Upper lobe of right lung (tissue), 1 donor: ENCODE results near the gene WASF3. TPM values are rescaled to one million over a fixed set of nuclear protein-coding genes. Genes with fewer than 3 reads are reported as not detected.
A peak's percentile ranks its signal among the peaks of the same experiment; 100 is the strongest.

ENCODE experiments used
- ATAC-seq: fragments of 200-7000 bp; cut with Tn5 transposase; one replicate; pipeline ENCODE4 v1.9.1; 2020; ENCODE audit warnings: mild to moderate bottlenecking, moderate library complexity
- DNase-seq: peaks from one replicate; pipeline ENCODE4 v3.0.0-alpha.2; 2020
- H3K27ac ChIP-seq: fragments of 200-600 bp; one replicate; pipeline ENCODE4 v1.8.0; 2022
- H3K27me3 ChIP-seq: fragments of 200-600 bp; one replicate; pipeline ENCODE4 v1.8.0; 2022; ENCODE audit warnings: mild to moderate bottlenecking
- H3K36me3 ChIP-seq: fragments of 200-600 bp; one replicate; pipeline ENCODE4 v1.8.0; 2022
- H3K4me1 ChIP-seq: fragments of 200-600 bp; one replicate; pipeline ENCODE4 v1.8.0; 2022
- H3K4me3 ChIP-seq: fragments of 200-600 bp; one replicate; pipeline ENCODE4 v1.8.0; 2022; ENCODE audit warnings: mild to moderate bottlenecking
- H3K9me3 ChIP-seq: fragments of 200-600 bp; one replicate; pipeline ENCODE4 v1.8.0; 2022
- intact Hi-C: fragments of 100-400 bp; cut with DNase I; formaldehyde crosslinking; loops from one replicate; pipeline ENCODE4 v1.11.0; 2022
- total RNA-seq: library from RNA; stranded (reverse); fragmentation: NEBNext Ultra II Directional; extraction: Animal tissue kit (Norgen Biotek cat#: 25700); gene quantifications from one replicate; pipeline ENCODE4 v1.2.1, GENCODE V29; 2021
- TF ChIP-seq, protein P1 (sequence below): fragments of 200-600 bp; IDR thresholded peaks from one replicate; pipeline ENCODE4 v1.8.0; 2022; ENCODE audit warnings: antibody characterized with exemption
- donor health status: DM: no; HTN: yes; CAD: no; lungs with severe emphysema.

The WASF3 gene
- total RNA-seq, 1 donor from 2014 or later: 27.9 TPM

DNA sequence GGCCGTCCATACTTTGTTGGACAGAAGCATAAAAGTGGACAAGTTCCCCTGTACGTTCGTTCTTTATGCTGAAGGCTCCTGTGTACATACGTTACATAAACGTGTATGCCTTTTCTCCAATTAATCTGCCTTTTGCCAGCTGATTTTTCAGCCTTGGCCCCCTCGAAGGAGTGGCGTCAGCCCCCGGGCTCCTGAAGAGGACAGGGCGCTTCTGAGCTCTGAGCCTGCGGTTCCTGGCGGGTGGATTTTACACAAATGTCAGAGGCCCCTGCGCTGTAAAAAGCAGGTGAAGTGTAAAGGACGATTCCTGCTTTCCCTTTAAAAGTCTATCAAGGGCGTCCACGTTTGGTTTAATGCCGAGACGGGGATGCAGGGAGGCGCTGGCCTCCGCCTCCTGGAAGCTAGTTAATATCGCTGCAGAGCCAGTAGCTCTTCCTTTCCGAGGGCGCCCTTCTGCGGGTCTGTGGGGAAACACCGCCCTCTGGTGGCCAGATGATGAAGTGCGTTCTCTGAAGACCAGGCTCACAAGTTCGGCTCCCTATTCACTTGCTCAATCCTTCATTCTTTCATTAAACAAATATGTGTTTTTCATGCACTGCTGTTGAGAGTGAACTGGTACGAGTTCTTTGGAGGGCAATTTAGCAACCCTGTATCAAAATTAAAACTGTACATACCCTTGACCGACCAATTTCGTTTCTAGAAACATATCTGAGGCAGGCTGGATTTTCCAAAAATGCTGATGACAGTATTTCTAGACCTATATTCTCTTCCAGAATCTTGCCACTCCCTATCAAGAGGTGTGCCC is 141.1 kb downstream of the WASF3 start:
- peak; percentile 86 for DNase-seq
- no peaks in the 10 kb centered on the region for H3K9me3 ChIP-seq
- intact Hi-C loops: loop anchor here (10.0 kb wide), 1 partner anchor 514 kb away; no protein-coding TSS in a partner anchor
- no peaks in the 10 kb centered on the region for H3K27me3 ChIP-seq
- TF ChIP-seq, protein P1, sequence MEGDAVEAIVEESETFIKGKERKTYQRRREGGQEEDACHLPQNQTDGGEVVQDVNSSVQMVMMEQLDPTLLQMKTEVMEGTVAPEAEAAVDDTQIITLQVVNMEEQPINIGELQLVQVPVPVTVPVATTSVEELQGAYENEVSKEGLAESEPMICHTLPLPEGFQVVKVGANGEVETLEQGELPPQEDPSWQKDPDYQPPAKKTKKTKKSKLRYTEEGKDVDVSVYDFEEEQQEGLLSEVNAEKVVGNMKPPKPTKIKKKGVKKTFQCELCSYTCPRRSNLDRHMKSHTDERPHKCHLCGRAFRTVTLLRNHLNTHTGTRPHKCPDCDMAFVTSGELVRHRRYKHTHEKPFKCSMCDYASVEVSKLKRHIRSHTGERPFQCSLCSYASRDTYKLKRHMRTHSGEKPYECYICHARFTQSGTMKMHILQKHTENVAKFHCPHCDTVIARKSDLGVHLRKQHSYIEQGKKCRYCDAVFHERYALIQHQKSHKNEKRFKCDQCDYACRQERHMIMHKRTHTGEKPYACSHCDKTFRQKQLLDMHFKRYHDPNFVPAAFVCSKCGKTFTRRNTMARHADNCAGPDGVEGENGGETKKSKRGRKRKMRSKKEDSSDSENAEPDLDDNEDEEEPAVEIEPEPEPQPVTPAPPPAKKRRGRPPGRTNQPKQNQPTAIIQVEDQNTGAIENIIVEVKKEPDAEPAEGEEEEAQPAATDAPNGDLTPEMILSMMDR: peak; percentile 99
- no peaks in the 10 kb centered on the region for H3K36me3 ChIP-seq
- no peaks in the 10 kb centered on the region for H3K4me1 ChIP-seq
- no peak overlapping the region for H3K27ac ChIP-seq
- ATAC-seq: peak; percentile 96
- H3K4me3 ChIP-seq: no peak overlapping the region

- no peak for ATAC-seq
- TF ChIP-seq, protein P1: no peak
- H3K4me1 ChIP-seq: no peaks in the 10 kb centered on the region
- H3K27ac ChIP-seq: no peak overlapping the region
- H3K4me3 ChIP-seq: no peak overlapping the region
- no peak for DNase-seq
- H3K9me3 ChIP-seq: no peaks in the 10 kb centered on the region
- H3K36me3 ChIP-seq: no peaks in the 10 kb centered on the region
- intact Hi-C loops: loop anchor here (10.0 kb wide), 1 partner anchor 514 kb away; no protein-coding TSS in a partner anchor
- H3K27me3 ChIP-seq: no peaks in the 10 kb centered on the region
These were observed 141.7 kb downstream of the WASF3 start for GRCh38 chr13:26699197-26699490.

GRCh38 chr13:26705536-26705935 is 148.1 kb downstream of the WASF3 start:
- no peaks in the 10 kb centered on the region for H3K9me3 ChIP-seq
- ATAC-seq (peak; percentile 11), DNase-seq (no peak)
- H3K27ac ChIP-seq: no peak overlapping the region
- H3K36me3 ChIP-seq: no peaks in the 10 kb centered on the region
- no peak overlapping the region for H3K4me3 ChIP-seq
- H3K4me1 ChIP-seq: no peaks in the 10 kb centered on the region
- TF ChIP-seq, protein P1: no peak
- intact Hi-C loops: no loop called here
- H3K27me3 ChIP-seq: peaks cover 9% of the 10 kb centered on the region

GRCh38 chr13:26706381-26706780 is 148.9 kb downstream of the WASF3 start:
- TF ChIP-seq, protein P1: no peak
- intact Hi-C loops: no loop called here
- Histone ChIP-seq H3K4me1 (no peaks in the 10 kb centered on the region), H3K4me3 (no peak overlapping the region), H3K9me3 (no peaks in the 10 kb centered on the region), H3K36me3 (no peaks in the 10 kb centered on the region), H3K27ac (no peak overlapping the region), H3K27me3 (peaks cover 9% of the 10 kb centered on the region)
- DNase-seq: no peak
- ATAC-seq: no peak

DNA sequence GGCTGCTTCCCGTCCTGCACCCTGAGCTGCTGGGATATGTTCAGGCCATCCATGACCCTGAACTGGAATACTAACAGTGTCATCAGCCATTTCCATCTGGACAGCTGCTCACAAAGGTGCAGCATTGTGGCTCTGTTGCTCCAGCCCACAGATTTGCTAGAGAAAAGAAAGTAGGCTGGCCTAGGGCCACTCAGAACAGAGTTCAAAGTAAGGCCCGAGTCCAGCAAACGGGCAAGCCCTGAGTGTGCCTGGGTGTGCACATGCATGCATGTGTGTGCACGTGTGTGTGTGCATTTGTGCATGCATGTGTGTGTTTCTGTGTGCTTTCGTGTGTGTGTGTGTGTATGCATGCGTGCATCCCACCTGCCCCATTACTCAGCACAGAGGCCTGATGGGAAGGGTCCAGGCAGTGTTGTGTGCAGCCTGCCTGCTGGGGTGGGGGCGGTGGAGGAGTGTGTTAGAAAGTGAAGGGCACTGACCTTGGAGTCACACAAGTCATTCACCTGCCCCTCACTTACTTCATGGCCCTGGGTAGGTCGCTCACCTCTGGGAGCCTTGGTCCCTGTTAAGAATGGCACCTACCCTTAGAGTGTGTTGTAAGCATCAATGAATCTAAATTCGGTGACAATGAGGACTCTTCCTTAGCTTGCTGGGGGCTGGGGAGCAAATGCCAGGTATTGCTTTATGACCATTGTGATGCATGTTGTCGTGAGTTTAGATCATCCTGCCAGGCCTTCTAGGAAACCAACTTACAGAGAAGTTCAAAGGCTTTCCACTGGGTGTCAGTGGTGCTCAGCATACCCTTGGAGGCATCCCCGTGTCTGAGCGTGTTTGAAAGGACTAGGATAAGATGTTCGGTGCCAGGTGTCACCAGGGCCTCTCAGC is 149.9 kb downstream of the WASF3 start:
- Histone ChIP-seq H3K4me3 (no peak overlapping the region), H3K27ac (no peak overlapping the region), H3K4me1 (no peaks in the 10 kb centered on the region), H3K36me3 (no peaks in the 10 kb centered on the region), H3K27me3 (peaks cover 9% of the 10 kb centered on the region), H3K9me3 (no peaks in the 10 kb centered on the region)
- ATAC-seq (peak; percentile 71), DNase-seq (no peak)
- intact Hi-C loops: no loop called here
- TF ChIP-seq, protein P1: peak; percentile 49
